Small intestine (tissue), 7 donors: ENCODE measurements around the gene BRD3OS. TPM values are rescaled to one million over a fixed set of nuclear protein-coding genes. Genes with fewer than 3 reads are reported as not detected.

ENCODE experiments used
- DNase-seq, 2 donors: peaks; one replicate each; pipeline versions ENCODE4 v3.0.0 to v3.0.0-alpha.2; 2013
- FAIRE-seq: peaks from 2 replicates; lab custom pipeline; 2012; peaks lifted over from hg19 to GRCh38; lab: Jason Lieb, UNC
- H3K27ac ChIP-seq, 3 donors: one replicate each; pipeline ENCODE4 v1.5.1; 2013; ENCODE audit warnings: low read length in 2 of 3, mild to moderate bottlenecking in 2 of 3, control low read depth in 1 of 3, inconsistent platforms in 1 of 3, low read depth in 1 of 3, moderate library complexity in 1 of 3
- H3K27me3 ChIP-seq, 3 donors: one replicate each; pipeline ENCODE4 v1.6.1; 2013; ENCODE audit warnings: low read length in 3 of 3, inconsistent platforms in 1 of 3; ENCODE audit not compliant: control insufficient read depth in 3 of 3, insufficient read depth in 3 of 3
- H3K36me3 ChIP-seq, 3 donors: one replicate each; pipeline ENCODE4 v1.6.1; 2013; ENCODE audit warnings: low read length in 3 of 3, inconsistent platforms in 1 of 3, low read depth in 1 of 3, mild to moderate bottlenecking in 1 of 3, moderate library complexity in 1 of 3; ENCODE audit not compliant: control insufficient read depth in 3 of 3, insufficient read depth in 2 of 3
- H3K4me1 ChIP-seq, 3 donors: one replicate each; pipeline ENCODE4 v1.6.1; 2013; ENCODE audit warnings: low read length in 2 of 3, inconsistent platforms in 1 of 3, low read depth in 1 of 3, mild to moderate bottlenecking in 1 of 3, moderate library complexity in 1 of 3; ENCODE audit not compliant: control insufficient read depth in 3 of 3, insufficient read depth in 2 of 3
- H3K4me3 ChIP-seq, 3 donors: one replicate each; pipeline ENCODE4 v1.5.1; 2013; ENCODE audit warnings: low read length in 3 of 3, control low read depth in 1 of 3, inconsistent platforms in 1 of 3, low read depth in 1 of 3, mild to moderate bottlenecking in 1 of 3, moderate library complexity in 1 of 3
- H3K9me3 ChIP-seq, 2 donors: one replicate each; pipeline ENCODE4 v1.6.1; 2013; ENCODE audit warnings: low read depth in 1 of 2, low read length in 1 of 2; ENCODE audit not compliant: control insufficient read depth in 2 of 2, insufficient read depth in 1 of 2
- WGBS, 3 donors: extraction: QIAGEN DNeasy Blood & Tissue Kit; methylation state at CpG; one replicate each; pipeline ENCODE4 v1.1.7; 2013; 5-methylcytosine and 5-hydroxymethylcytosine counted together
- polyA plus RNA-seq, 4 donors: library from polyadenylated mRNA; stranded (reverse) in 3 of 4; unstranded in 1 of 4; fragments of 200-250 nt in 3 of 4; fragments of 120-200 nt in 1 of 4; gene quantifications; one replicate each; pipeline versions ENCODE4 v1.2.1 to v1.2.3, GENCODE V29; 2013
- donor health status: healthy with polysubstance abuse.
- donor health status: control.
- donor health status: control.
- donor health status: Bipolar disorder and iron deficiency.
- donor health status: healthy.

BRD3OS gene
- polyA plus RNA-seq, 4 donors, result 2.0 to 7.6 (median 4.1) TPM

- FAIRE-seq (no peak), DNase-seq (no peak)
- 55 to 60% (median 58%) methylated on average over 24 of the region's 24 CpGs for WGBS, 3 donors
- no peaks in the 10 kb centered on the region for H3K36me3 ChIP-seq
- H3K27me3 ChIP-seq, result no peaks in the 10 kb centered on the region
- no peak overlapping the region for H3K4me3 ChIP-seq
- no peaks in the 10 kb centered on the region for H3K9me3 ChIP-seq
- no peak overlapping the region for H3K27ac ChIP-seq
- H3K4me1 ChIP-seq, result peaks cover 0 to 16% (median 0%) of the 10 kb centered on the region in 3 donors
Observed at GRCh38 chr9:133996531-133997520, 28.5 kb upstream of the BRD3OS start.

- H3K27me3 ChIP-seq, result no peaks in the 10 kb centered on the region
- DNase-seq, result no peak
- H3K27ac ChIP-seq, result no peak overlapping the region
- H3K36me3 ChIP-seq, result no peaks in the 10 kb centered on the region
- H3K9me3 ChIP-seq, result no peaks in the 10 kb centered on the region
- WGBS, 3 donors, result 88 to 91% (median 89%) methylated on average over 2 of the region's 2 CpGs
- peaks cover 0 to 16% (median 0%) of the 10 kb centered on the region in 3 donors for H3K4me1 ChIP-seq
- no peak for FAIRE-seq
- no peak overlapping the region for H3K4me3 ChIP-seq
Observed at GRCh38 chr9:133997584-133997983, 27.7 kb upstream of the BRD3OS start.

GRCh38 chr9:133998915-133999595 is 26.2 kb upstream of the BRD3OS start:
- WGBS, 3 donors, result 95 to 100% (median 98%) methylated on average over 1 of the region's 1 CpG
- H3K4me1 ChIP-seq, result peaks cover 0 to 5% (median 0%) of the 10 kb centered on the region in 3 donors
- DNase-seq, result no peak
- no peak overlapping the region for H3K4me3 ChIP-seq
- H3K27me3 ChIP-seq, result no peaks in the 10 kb centered on the region
- no peak for FAIRE-seq
- no peaks in the 10 kb centered on the region for H3K36me3 ChIP-seq
- H3K9me3 ChIP-seq, result no peaks in the 10 kb centered on the region
- no peak overlapping the region for H3K27ac ChIP-seq

GRCh38 chr9:133999851-134000265 is 25.4 kb upstream of the BRD3OS start:
- Histone ChIP-seq H3K4me1 (no peaks in the 10 kb centered on the region), H3K4me3 (no peak overlapping the region), H3K9me3 (no peaks in the 10 kb centered on the region), H3K27ac (no peak overlapping the region), H3K27me3 (no peaks in the 10 kb centered on the region), H3K36me3 (no peaks in the 10 kb centered on the region)
- DNase-seq (no peak), FAIRE-seq (no peak)
- 57 to 74% (median 72%) methylated on average over 6 of the region's 6 CpGs for WGBS, 3 donors

GRCh38 chr9:134002796-134003195 is 22.5 kb upstream of the BRD3OS start:
- WGBS, 3 donors, result 78 to 86% (median 84%) methylated on average over 2 of the region's 2 CpGs
- Histone ChIP-seq H3K27ac (no peak overlapping the region), H3K27me3 (no peaks in the 10 kb centered on the region), H3K36me3 (no peaks in the 10 kb centered on the region), H3K4me1 (no peaks in the 10 kb centered on the region), H3K4me3 (no peak overlapping the region), H3K9me3 (no peaks in the 10 kb centered on the region)
- no peak for FAIRE-seq
- no peak for DNase-seq

GRCh38 chr9:134003237-134003636 is 22.0 kb upstream of the BRD3OS start:
- DNase-seq, result no peak
- H3K9me3 ChIP-seq, result no peaks in the 10 kb centered on the region
- no peaks in the 10 kb centered on the region for H3K27me3 ChIP-seq
- no peak overlapping the region for H3K27ac ChIP-seq
- no peaks in the 10 kb centered on the region for H3K36me3 ChIP-seq
- WGBS, 3 donors, result 70 to 93% (median 85%) methylated on average over 1 to 2 of the region's 2 CpGs
- no peak overlapping the region for H3K4me3 ChIP-seq
- no peak for FAIRE-seq
- no peaks in the 10 kb centered on the region for H3K4me1 ChIP-seq

- no peaks in the 10 kb centered on the region for H3K9me3 ChIP-seq
- no peak overlapping the region for H3K4me3 ChIP-seq
- DNase-seq, result no peak
- 39 to 67% (median 57%) methylated on average over 16 to 20 of the region's 20 CpGs for WGBS, 3 donors
- no peak for FAIRE-seq
- peaks cover 0 to 5% (median 0%) of the 10 kb centered on the region in 3 donors for H3K27me3 ChIP-seq
- no peak overlapping the region for H3K27ac ChIP-seq
- no peaks in the 10 kb centered on the region for H3K4me1 ChIP-seq
- no peaks in the 10 kb centered on the region for H3K36me3 ChIP-seq
Observed at GRCh38 chr9:134004131-134004873, 21.0 kb upstream of the BRD3OS start.

- DNase-seq (no peak), FAIRE-seq (no peak)
- Histone ChIP-seq H3K27ac (no peak overlapping the region), H3K4me3 (no peak overlapping the region), H3K27me3 (peaks cover 0 to 5% (median 0%) of the 10 kb centered on the region in 3 donors), H3K36me3 (no peaks in the 10 kb centered on the region), H3K4me1 (no peaks in the 10 kb centered on the region), H3K9me3 (no peaks in the 10 kb centered on the region)
- 73 to 91% (median 76%) methylated on average over 14 of the region's 14 CpGs for whole genome bisulfite sequencing, 3 donors
Observed at GRCh38 chr9:134004881-134005280, 20.4 kb upstream of the BRD3OS start.
